WERI-Rb-1 (cell line): ENCODE data around the gene JAK2.
"Not testable (repeated sequence)": the region's sequence is repeated elsewhere in the genome, so short reads cannot be mapped to it uniquely, and the experiment has no call there.

Source experiments
- DNase-seq: peaks from one replicate; pipeline ENCODE4 v3.0.0-alpha.2; 2020
- H3K27ac ChIP-seq: fragments of 250-450 bp; sonication (Bioruptor Pico); 2 replicates; pipeline ENCODE4 v1.5.1; 2020; ENCODE audit warnings: mild to moderate bottlenecking, moderate library complexity
- H3K27me3 ChIP-seq: fragments of 250-450 bp; sonication (Bioruptor Pico); 2 replicates; pipeline ENCODE4 v1.5.1; 2021; ENCODE audit warnings: mild to moderate bottlenecking, low read depth, moderate library complexity; ENCODE audit not compliant: insufficient read depth, severe bottlenecking
- H3K36me3 ChIP-seq: fragments of 250-450 bp; sonication (Bioruptor Pico); 2 replicates; pipeline ENCODE4 v1.5.1; 2020; ENCODE audit warnings: mild to moderate bottlenecking, moderate library complexity
- H3K4me3 ChIP-seq: 2 replicates; pipeline ENCODE4 v1.5.1; 2011; ENCODE audit warnings: low read depth, mild to moderate bottlenecking, control low read depth, low read length
- H3K9me3 ChIP-seq: fragments of 250-450 bp; sonication (Bioruptor Pico); 2 replicates; pipeline ENCODE4 v1.5.1; 2021; ENCODE audit warnings: mild to moderate bottlenecking, moderate library complexity; ENCODE audit not compliant: severe bottlenecking
- CTCF ChIP-seq: IDR thresholded peaks from 2 replicates; pipeline ENCODE4 v1.5.1; 2011; ENCODE audit warnings: low read depth, mild to moderate bottlenecking, control low read depth, inconsistent platforms, low read length

The JAK2 gene

GRCh38 chr9:5008202-5008601, 23.1 kb downstream of the JAK2 start:
- no peak for TF ChIP-seq CTCF
- no peaks in the 10 kb centered on the region for H3K36me3 ChIP-seq
- H3K9me3 ChIP-seq = no peaks in the 10 kb centered on the region
- no peak overlapping the region for H3K27ac ChIP-seq
- no peaks in the 10 kb centered on the region for H3K27me3 ChIP-seq
- no peak overlapping the region for H3K4me3 ChIP-seq
- DNase-seq = no peak

GRCh38 chr9:5013374-5013773, 28.3 kb downstream of the JAK2 start:
- DNase-seq = no peak
- Histone ChIP-seq H3K4me3 (no peak overlapping the region), H3K9me3 (no peaks in the 10 kb centered on the region), H3K27me3 (no peaks in the 10 kb centered on the region), H3K36me3 (no peaks in the 10 kb centered on the region), H3K27ac (no peak overlapping the region)
- TF ChIP-seq CTCF = no peak

- Histone ChIP-seq H3K27me3 (no peaks in the 10 kb centered on the region), H3K9me3 (no peaks in the 10 kb centered on the region), H3K27ac (no peak overlapping the region), H3K36me3 (no peaks in the 10 kb centered on the region), H3K4me3 (no peak overlapping the region)
- no peak for TF ChIP-seq CTCF
- no peak for DNase-seq
Observed at GRCh38 chr9:5015934-5016333, 30.9 kb downstream of the JAK2 start.

- H3K36me3 ChIP-seq = peaks cover 4% of the 10 kb centered on the region; the same call in 1 of the 2 replicates
- no peaks in the 10 kb centered on the region for H3K9me3 ChIP-seq
- TF ChIP-seq CTCF = no peak
- no peaks in the 10 kb centered on the region for H3K27me3 ChIP-seq
- no peak overlapping the region for H3K27ac ChIP-seq
- no peak overlapping the region for H3K4me3 ChIP-seq
- DNase-seq = no peak
Observed at GRCh38 chr9:5025416-5025815, 40.3 kb downstream of the JAK2 start.

- not testable (repeated sequence) for H3K27me3 ChIP-seq, H3K27ac ChIP-seq, H3K4me3 ChIP-seq, H3K9me3 ChIP-seq, H3K36me3 ChIP-seq, DNase-seq
Observed at GRCh38 chr9:5031941-5032340, 46.9 kb downstream of the JAK2 start.

- H3K4me3 ChIP-seq = no peak overlapping the region
- H3K36me3 ChIP-seq = peaks cover 4% of the 10 kb centered on the region
- no peak overlapping the region for H3K27ac ChIP-seq
- TF ChIP-seq CTCF = no peak
- no peak for DNase-seq
- no peaks in the 10 kb centered on the region for H3K27me3 ChIP-seq
- no peaks in the 10 kb centered on the region for H3K9me3 ChIP-seq
Observed at GRCh38 chr9:5040730-5041389, 55.8 kb downstream of the JAK2 start.
